ENCODE results near the gene YAF2.
A peak's percentile ranks its signal among the peaks of the same experiment; 100 is the strongest.

The YAF2 gene

GRCh38 chr12:42144158-42144407 is 94.0 kb downstream of the YAF2 start:
- H3K27ac ChIP-seq = peak overlapping the region; percentile 86

GRCh38 chr12:42143452-42144157 is 94.4 kb downstream of the YAF2 start:
- H3K27ac ChIP-seq = peak overlapping the region; percentile 86
- TF ChIP-seq CTCF (conservative IDR thresholded peaks at IDR 0.05) = no peak
- TF ChIP-seq ZFX (IDR thresholded peaks at IDR 0.05) = no peak

More at GRCh38 chr12:42144158-42144407, 94.0 kb downstream of the YAF2 start:
- TF ChIP-seq CTCF (conservative IDR thresholded peaks at IDR 0.05) (no peak), ZFX (IDR thresholded peaks at IDR 0.05) (no peak)

- TF ChIP-seq CTCF (conservative IDR thresholded peaks at IDR 0.05) = no peak
- no peak for TF ChIP-seq ZFX (IDR thresholded peaks at IDR 0.05)
- no peak overlapping the region for H3K27ac ChIP-seq
Measured at GRCh38 chr12:42141981-42142606, 96.0 kb downstream of the YAF2 start.

- H3K27ac ChIP-seq = no peak overlapping the region
- TF ChIP-seq ZFX (IDR thresholded peaks at IDR 0.05) (no peak), CTCF (conservative IDR thresholded peaks at IDR 0.05) (no peak)
Measured at GRCh38 chr12:42140901-42141300, 97.1 kb downstream of the YAF2 start.

GRCh38 chr12:42135259-42135814 is 102.7 kb downstream of the YAF2 start:
- no peak overlapping the region for H3K27ac ChIP-seq
- TF ChIP-seq ZFX (IDR thresholded peaks at IDR 0.05) (no peak), CTCF (conservative IDR thresholded peaks at IDR 0.05) (no peak)

GRCh38 chr12:42130672-42131402 is 107.2 kb downstream of the YAF2 start:
- peak overlapping the region; percentile 30; the same call in 1 of the 2 replicates for H3K27ac ChIP-seq

More at GRCh38 chr12:42130672-42131402, 107.2 kb downstream of the YAF2 start:
- TF ChIP-seq CTCF (conservative IDR thresholded peaks at IDR 0.05) (no peak), ZFX (IDR thresholded peaks at IDR 0.05) (no peak)
